NCI-H146 (cell line): ENCODE measurements around the gene ZNF280D.

Experiments
- DNase-seq: peaks from one replicate; lab custom pipeline; 2025; lab: John Stamatoyannopoulos, UW

The ZNF280D gene

GRCh38 chr15:56744701-56745683, 11.7 kb upstream of the ZNF280D start:
- no peak for DNase-seq

- no peak for DNase-seq
Observed at GRCh38 chr15:56741541-56741940, 8.2 kb upstream of the ZNF280D start.

GRCh38 chr15:56739964-56740640, 6.8 kb upstream of the ZNF280D start:
- DNase-seq, result no peak

DNA sequence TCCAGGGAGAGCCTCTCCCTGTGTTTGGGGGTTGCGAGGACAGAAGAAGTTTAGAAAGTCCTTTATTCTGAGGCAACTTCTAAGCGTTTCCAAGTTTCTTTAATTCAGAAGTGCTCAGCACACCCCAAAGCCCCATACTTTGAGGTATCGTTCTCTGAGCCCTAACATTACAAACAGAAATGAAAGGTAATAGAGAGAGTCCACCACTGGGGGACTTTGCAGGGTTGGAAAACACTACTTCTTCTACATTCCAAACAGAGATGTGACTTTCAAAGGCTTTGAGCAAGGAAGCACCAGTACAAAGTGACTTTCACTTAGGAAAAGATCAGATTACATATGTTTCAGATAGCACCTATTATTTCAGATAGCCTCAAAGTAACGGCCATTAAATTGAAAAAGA, 6.2 kb upstream of the ZNF280D start:
- no peak for DNase-seq

GRCh38 chr15:56737791-56738190, 4.5 kb upstream of the ZNF280D start:
- DNase-seq, result no peak

DNA sequence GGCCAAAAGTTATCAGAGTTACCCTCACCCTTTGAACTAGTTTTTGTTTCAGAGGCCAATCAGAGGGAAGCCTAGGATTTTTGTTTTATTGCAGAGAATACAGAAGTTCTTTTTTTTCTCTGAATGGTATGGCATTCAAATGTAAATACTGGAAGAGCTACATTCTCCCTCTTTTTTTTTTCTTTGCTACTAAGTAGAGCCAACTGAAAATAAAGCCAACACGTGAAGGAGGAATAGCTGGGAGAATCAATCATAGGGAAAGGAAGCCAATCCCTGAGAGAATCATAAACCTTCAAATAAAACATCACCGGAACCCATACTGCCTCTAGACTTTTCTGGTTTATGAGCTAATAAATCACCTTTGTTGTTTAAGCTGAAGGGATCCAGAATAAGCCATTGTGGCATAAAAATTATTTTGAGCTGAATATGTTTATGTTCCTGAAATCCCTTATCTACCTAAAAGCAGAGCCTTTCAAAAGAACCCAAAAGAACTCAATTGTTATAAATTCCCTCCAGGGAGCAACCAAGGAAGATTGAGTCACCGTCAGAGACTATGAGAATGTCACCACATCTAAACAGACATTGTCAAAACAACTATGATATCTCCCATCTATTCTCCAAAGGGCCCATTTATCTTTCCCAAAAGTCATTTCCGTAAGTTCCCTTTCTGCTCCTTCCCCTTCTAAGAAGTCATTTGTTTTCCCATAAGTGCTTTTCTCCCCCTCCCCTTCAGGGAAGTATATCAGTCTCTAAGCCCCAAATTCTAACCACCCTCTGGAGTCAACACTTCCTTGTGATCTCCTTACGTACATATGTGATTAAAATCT, 3.8 kb upstream of the ZNF280D start:
- DNase-seq, result no peak

DNA sequence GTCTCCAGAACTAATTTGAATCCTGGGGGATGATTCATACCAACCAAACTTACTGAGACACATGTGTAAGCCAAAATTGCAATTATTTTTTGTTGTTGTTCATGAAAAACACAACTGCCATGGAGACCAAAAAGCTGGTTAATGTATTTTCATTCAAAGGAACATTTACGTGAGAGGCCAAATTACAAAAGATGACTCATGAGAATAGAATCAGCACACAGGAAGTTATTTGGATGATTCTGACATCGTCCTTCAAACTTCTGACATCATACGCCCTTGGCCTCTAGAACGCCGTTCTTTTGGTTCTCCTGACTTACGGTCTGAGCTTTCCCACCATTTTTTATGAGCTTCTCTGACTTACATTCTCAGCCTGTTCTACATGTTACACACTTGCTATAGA, 3.0 kb upstream of the ZNF280D start:
- no peak for DNase-seq

- no peak for DNase-seq
Observed at GRCh38 chr15:56735589-56735988, 2.3 kb upstream of the ZNF280D start.

DNA sequence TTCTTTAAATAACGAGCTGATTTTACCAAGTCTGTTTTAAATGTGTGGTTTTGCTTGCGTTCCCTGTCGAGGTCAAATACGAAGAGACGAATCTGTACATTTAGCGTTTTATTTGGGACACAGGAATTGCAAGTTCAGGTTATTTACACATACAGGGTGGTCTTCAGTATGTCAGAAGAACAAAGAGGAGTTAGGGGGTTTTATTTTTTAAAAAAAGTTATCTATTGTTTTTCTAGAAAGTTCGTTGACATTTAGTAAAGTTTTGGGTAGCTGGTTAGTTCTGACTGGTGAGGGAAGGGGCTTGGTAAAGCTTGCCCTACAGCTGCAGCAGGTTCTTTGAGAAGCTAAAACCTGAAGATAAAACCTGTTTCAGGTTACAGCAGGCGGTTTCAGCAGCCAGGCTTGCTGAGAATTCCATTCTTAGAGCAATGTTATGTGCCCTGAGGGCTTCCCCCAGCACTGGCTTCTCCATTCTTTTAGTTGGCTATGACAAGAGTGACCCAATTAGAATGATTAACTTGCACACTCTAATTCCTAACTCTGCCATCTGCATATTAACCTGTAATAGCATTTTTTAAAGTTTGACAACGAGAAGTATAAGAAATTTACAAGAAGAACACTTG, 815 bp upstream of the ZNF280D start:
- DNase-seq, result peak; percentile 37

GRCh38 chr15:56732886-56733135, 498 bp downstream of the ZNF280D start:
- no peak for DNase-seq

DNA sequence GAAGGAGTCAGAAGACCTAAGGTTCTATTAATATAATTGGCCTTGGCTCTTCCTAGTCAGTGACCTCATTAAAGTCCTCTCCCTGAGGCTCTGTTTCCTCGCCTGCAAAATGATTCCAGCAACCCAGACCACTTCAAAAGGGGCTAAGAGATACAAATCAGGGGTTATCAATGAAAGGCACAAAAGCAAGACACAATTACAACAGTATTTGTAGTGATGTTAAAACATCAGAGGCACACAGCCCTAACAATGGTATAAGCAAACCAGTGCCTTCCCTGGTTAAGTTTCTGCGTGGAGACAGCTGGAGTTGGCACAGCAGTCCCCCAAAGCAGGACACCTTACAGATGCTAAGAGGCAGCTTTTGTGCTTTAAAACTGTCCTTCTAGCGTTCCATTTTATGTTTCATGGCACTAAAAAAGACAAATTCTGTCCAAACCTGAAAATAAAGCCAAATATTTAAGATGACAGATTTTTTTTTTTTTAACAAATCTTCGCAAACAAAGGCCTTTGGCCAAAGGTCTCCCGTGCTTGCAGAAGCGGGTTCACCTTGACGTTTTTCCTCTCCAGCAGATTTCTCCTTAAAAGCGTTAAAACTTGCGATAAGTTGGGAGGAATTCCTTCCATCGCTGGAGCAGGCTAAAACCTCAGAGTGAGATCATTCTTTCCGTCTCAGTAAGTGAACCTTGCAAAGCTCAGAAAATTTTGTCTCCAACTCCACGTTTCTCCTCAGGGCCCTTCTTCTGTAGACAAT, 999 bp downstream of the ZNF280D start:
- DNase-seq, result peak; percentile 18

- DNase-seq, result no peak
Observed at GRCh38 chr15:56731548-56731947, 1.8 kb downstream of the ZNF280D start.

DNA sequence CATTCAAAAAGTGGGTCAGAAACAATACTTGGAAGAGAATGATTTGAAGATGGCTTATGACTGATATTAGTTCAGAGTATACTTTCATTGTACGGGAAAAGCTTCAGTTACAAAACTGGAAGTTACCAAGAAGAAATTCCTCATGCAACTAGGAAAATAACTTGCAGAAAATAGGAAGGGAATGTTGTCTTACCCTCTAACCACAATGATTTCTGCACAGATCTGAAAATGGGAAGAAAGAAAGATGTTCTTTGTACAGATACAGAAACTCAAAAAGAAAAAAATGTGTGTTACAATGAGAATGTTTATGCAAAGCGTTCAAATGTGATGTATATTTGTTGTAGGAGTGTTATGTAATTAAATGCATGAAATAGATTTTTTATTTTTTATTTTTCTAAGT, 3.7 kb downstream of the ZNF280D start:
- DNase-seq, result no peak

DNA sequence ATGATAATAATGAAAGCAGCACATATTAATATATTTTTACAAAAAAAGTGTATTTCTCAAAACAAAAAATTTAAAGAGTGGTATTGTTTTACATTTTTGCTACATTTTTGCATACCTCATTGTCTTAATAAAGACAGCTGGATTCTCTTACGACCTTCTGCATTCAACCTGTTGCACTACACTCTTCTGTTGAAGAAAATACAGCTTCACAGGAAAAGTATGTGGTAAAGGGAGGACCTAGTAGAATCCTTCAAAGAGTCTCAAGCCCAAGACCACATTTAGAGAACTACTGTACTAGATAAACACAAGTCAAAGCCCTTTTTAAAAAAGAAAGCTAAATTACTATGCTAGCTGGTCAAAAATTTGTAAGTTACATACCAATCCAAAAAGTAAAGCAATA, 7.9 kb downstream of the ZNF280D start:
- DNase-seq, result no peak

GRCh38 chr15:56724232-56724631, 9.1 kb downstream of the ZNF280D start:
- no peak for DNase-seq

- DNase-seq, result no peak
Observed at GRCh38 chr15:56723787-56724186, 9.5 kb downstream of the ZNF280D start.

GRCh38 chr15:56719774-56720555, 13.3 kb downstream of the ZNF280D start:
- DNase-seq, result no peak

- no peak for DNase-seq
Observed at GRCh38 chr15:56719021-56719612, 14.2 kb downstream of the ZNF280D start.

- no peak for DNase-seq
Observed at GRCh38 chr15:56718560-56718959, 14.7 kb downstream of the ZNF280D start.

GRCh38 chr15:56716334-56716733, 17.0 kb downstream of the ZNF280D start:
- no peak for DNase-seq
